MV-4-11 (cell line): ENCODE measurements around the gene RBL1.
A peak's percentile ranks its signal among the peaks of the same experiment; 100 is the strongest.

Experiments used
- DNase-seq: peaks from one replicate; lab custom pipeline; 2025; lab: John Stamatoyannopoulos, UW

RBL1 gene

DNA sequence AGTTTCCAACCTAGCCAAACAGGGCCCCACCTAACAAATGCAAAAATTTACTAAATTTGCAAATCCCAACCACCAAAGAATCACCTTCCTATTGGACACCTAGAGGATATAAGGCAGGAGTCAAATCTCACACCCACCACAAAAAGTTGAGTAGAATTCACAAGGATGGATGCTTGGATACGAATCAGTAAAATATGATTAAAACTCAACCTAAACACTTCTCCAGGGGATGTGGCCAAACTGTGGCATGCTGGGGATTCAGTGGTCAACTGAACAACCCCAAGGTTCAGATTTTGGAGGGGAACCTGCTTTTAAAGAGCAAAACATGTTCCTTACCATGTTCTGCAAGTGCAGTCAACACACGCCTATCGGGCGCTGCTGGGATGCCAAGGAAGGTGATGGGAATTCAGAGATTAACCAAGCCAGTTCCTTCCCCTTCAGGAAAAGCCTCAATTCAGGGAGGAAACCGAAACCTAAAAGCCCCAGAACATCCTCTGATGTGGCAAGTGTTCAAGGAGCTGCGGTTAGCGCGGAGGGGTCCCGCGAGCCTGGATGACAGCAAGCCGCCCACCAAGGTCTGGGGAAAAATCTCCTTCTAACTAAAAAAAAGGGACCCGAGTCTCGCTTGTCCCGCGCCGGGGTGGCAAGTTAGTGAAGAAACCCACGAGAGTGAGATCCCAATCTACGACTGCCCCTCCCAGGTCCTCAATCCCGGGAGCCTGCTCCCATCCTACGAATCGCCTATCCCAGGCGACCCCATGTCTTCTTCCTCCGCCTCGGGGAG, 145.2 kb downstream of the RBL1 start:
- DNase-seq, result peak; percentile 75
